ENCODE results near the gene C8B.

C8B gene

GRCh38 chr1:56966698-56966999, 834 bp upstream of the C8B start:
- H3K4me3 ChIP-seq (replicated peaks; ENCODE audit: insufficient read depth, low read length), result no peak overlapping the region
- TF ChIP-seq, protein P1, sequence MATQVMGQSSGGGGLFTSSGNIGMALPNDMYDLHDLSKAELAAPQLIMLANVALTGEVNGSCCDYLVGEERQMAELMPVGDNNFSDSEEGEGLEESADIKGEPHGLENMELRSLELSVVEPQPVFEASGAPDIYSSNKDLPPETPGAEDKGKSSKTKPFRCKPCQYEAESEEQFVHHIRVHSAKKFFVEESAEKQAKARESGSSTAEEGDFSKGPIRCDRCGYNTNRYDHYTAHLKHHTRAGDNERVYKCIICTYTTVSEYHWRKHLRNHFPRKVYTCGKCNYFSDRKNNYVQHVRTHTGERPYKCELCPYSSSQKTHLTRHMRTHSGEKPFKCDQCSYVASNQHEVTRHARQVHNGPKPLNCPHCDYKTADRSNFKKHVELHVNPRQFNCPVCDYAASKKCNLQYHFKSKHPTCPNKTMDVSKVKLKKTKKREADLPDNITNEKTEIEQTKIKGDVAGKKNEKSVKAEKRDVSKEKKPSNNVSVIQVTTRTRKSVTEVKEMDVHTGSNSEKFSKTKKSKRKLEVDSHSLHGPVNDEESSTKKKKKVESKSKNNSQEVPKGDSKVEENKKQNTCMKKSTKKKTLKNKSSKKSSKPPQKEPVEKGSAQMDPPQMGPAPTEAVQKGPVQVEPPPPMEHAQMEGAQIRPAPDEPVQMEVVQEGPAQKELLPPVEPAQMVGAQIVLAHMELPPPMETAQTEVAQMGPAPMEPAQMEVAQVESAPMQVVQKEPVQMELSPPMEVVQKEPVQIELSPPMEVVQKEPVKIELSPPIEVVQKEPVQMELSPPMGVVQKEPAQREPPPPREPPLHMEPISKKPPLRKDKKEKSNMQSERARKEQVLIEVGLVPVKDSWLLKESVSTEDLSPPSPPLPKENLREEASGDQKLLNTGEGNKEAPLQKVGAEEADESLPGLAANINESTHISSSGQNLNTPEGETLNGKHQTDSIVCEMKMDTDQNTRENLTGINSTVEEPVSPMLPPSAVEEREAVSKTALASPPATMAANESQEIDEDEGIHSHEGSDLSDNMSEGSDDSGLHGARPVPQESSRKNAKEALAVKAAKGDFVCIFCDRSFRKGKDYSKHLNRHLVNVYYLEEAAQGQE (IDR thresholded peaks at IDR 0.05; ENCODE audit: insufficient replicate concordance, low read depth), result no peak
- TF ChIP-seq SPI1 (IDR thresholded peaks at IDR 0.05; ENCODE audit: borderline replicate concordance, low read depth), result no peak
- TF ChIP-seq CTCF (IDR thresholded peaks at IDR 0.05; ENCODE audit: insufficient read depth, low read length), result no peak
- TF ChIP-seq POLR2AphosphoS5 (IDR thresholded peaks at IDR 0.05; ENCODE audit: low read depth), result no peak
- H3K27ac ChIP-seq (replicated peaks), result no peak overlapping the region

DNA sequence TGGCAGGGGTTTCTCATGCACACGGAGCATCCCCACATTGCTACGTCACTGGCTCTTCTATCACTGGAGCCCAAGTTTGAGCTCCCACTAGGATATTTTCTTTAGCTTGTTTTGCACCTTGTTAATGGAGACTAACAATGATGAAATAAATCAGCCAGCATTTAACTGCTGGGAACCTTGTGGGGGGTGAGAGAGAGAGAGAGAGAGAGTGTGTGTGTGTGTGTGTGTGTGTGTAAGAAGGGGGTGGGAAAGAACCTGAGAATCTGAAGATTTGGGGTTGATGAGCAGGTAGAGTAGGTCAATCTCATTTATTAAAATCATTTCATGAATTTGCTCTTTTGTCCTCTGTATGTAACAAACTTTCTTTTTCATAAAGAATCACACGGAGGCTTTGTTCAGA, 624 bp downstream of the C8B start:
- no peak overlapping the region for H3K4me3 ChIP-seq (replicated peaks; ENCODE audit: insufficient read depth, low read length)
- H3K27ac ChIP-seq (replicated peaks), result no peak overlapping the region
- H3K27me3 ChIP-seq (ENCODE audit: insufficient read depth, poor library complexity, severe bottlenecking), result no peaks in the 10 kb centered on the region
- no peak for DNase-seq (ENCODE audit: low read depth in 1 of 2, low spot score in 1 of 2)
- no peak for TF ChIP-seq POLR2AphosphoS5 (IDR thresholded peaks at IDR 0.05; ENCODE audit: low read depth)
- TF ChIP-seq SPI1 (IDR thresholded peaks at IDR 0.05; ENCODE audit: borderline replicate concordance, low read depth), result no peak
- TF ChIP-seq, protein P1 (IDR thresholded peaks at IDR 0.05; ENCODE audit: insufficient replicate concordance, low read depth), result no peak
- TF ChIP-seq CTCF (IDR thresholded peaks at IDR 0.05; ENCODE audit: insufficient read depth, low read length), result no peak
- TF ChIP-seq GABPA (IDR thresholded peaks at IDR 0.05; ENCODE audit: low read depth), result no peak

More at GRCh38 chr1:56966698-56966999, 834 bp upstream of the C8B start:
- no peaks in the 10 kb centered on the region for H3K27me3 ChIP-seq (ENCODE audit: insufficient read depth, poor library complexity, severe bottlenecking)
- no peak for DNase-seq (ENCODE audit: low read depth in 1 of 2, low spot score in 1 of 2)

DNA sequence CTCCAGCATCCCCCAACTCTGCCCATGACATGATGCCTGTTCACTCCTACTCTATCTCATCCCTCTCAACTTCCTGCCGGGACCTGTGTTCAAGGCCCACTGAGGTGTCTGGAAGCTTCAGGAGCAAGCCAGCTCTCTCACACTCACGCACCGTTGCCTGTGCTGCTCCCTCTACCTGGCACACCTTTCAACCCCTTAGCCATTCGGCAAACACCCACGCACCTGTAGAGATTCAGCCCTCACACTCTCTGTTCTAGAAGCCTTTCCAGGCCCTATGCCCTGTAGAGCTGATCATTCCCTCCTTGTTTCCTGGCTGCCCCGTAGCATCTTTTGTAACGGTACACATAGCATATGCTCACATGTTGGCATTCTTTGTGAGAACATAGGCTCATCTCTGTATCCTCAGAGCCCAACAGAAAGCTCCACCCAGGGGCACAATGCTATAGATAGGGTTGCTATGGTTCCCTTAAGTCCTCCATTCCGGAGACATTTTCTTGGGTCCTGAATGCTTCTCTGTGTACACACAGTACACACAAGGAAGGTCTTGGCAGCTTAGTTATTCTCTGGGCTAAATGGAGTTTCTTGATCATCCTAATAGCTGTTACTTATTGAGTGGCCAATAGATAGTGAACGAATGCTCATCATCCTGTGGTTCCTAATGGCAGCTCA, 1.3 kb downstream of the C8B start:
- no peak for DNase-seq (ENCODE audit: low read depth in 1 of 2, low spot score in 1 of 2)
- H3K27ac ChIP-seq (replicated peaks), result no peak overlapping the region
- no peak overlapping the region for H3K4me3 ChIP-seq (replicated peaks; ENCODE audit: insufficient read depth, low read length)
- no peaks in the 10 kb centered on the region for H3K27me3 ChIP-seq (ENCODE audit: insufficient read depth, poor library complexity, severe bottlenecking)
- TF ChIP-seq GABPA (IDR thresholded peaks at IDR 0.05; ENCODE audit: low read depth), result no peak
- no peak for TF ChIP-seq CTCF (IDR thresholded peaks at IDR 0.05; ENCODE audit: insufficient read depth, low read length)
- TF ChIP-seq POLR2AphosphoS5 (IDR thresholded peaks at IDR 0.05; ENCODE audit: low read depth), result no peak
- no peak for TF ChIP-seq SPI1 (IDR thresholded peaks at IDR 0.05; ENCODE audit: borderline replicate concordance, low read depth)
- TF ChIP-seq, protein P1 (IDR thresholded peaks at IDR 0.05; ENCODE audit: insufficient replicate concordance, low read depth), result no peak
